ENCODE measurements around the gene KLF1.

- TF ChIP-seq CTCF (conservative IDR thresholded peaks at IDR 0.05 in 1 of 2, IDR thresholded peaks at IDR 0.05 in 1 of 2; ENCODE audit: low read depth in 1 of 2, low read length in 2 of 2) = no peak
- TF ChIP-seq EZH2 (IDR thresholded peaks at IDR 0.05; ENCODE audit: low read length, missing control alignments) = no peak
These were observed 45.6 kb upstream of the KLF1 start for GRCh38 chr19:12932392-12933286.
